Activated gamma-delta T cell (primary cell): ENCODE data around the gene TCF15.
"Not testable (repeated sequence)": the region's sequence is repeated elsewhere in the genome, so short reads cannot be mapped to it uniquely, and the experiment has no call there.

Experiments used
- DNase-seq: peaks from one replicate; lab custom pipeline; 2025; lab: John Stamatoyannopoulos, UW

The TCF15 gene

DNA sequence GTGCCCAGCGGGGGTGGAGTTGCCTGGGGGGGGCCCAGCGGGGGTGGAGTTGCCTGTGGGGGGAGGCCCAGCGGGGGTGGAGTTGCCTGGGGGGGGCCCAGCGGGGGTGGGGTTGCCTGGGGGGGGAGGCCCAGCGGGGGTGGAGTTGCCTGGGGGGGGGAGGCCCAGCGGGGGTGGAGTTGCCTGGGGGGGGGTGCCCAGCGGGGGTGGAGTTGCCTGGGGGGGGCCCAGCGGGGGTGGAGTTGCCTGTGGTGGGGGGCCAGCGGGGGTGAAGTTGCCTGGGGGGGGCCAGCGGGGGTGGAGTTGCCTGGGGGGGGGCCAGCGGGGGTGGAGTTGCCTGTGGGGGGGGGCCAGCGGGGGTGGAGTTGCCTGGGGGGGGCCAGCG is 31.9 kb upstream of the TCF15 start:
- DNase-seq: not testable (repeated sequence)

DNA sequence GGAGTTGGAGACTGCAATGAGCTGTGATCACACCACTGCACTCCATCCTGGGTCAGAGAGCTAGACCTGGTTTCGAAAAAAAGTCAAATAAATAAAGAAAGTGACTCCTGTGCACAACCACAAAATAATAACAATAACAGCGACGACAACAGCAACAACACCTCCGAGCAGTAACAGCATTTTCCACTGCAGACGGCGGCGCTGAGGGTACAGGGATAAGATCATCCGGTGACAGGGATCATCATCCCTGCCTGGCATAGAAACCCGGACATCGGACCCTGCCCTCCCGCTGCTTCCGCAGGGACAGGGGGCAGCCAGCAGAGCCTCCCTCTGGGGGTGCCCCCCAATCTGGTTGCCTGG is 31.4 kb upstream of the TCF15 start:
- no peak for DNase-seq

DNA sequence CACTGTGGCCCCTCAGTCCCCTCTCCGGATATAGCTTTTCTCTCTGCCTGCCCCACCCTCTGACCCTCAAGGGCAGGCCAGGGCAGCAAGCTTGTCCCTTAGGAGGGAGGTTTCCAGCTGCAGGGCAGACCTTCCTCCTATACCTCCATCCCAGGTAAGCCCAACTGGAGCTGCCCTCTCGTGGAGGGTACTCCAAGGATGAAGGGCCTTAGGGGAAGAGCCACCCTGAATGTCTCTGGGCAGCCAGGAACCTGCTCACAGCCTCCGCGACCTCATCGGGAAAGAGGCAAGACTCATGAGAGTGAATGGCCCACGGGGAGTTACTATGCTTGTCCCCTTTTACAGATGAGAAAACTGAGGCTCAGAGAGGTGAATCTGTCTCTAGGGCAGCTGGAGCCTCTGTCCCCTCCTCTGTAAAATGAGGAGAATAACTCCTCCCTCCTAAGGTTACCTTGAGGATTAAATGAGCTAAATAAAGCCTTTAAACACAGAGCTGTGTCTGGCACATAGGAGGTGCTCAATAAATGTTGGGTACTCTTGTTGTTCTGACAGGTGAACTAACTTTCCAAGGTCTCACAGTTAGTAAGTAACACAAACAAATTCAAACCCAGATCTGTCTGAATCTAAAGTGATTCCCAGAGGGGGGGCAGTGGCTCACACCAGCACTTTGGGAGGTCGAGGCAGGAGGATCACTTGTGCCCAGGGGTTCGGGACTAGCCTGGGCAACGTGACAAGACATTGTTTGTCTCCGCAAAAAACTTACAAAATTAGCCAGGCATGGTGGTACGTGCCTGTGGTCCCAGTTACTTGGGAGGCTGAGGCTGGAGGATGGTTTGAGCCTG is 30.8 kb upstream of the TCF15 start:
- DNase-seq: no peak

DNA sequence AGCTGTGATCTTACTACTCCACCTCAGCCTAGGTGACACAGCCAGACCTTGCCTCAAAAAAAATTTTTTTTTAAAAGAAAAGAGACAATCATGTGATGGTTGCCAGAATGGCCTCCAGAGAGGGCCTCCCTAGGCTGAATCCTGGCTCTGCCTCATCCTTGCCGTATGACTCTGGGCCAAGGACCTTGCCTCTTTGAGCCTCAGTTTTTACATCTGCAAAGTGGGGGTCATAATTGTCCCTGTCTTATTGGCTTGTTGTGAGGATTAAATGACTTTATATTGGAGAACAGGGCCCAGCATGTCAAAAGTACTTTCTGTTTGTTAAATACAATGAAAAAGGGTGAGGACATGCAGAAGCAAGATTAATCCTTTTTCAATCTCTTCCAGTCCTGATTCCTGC is 28.5 kb upstream of the TCF15 start:
- no peak for DNase-seq

DNA sequence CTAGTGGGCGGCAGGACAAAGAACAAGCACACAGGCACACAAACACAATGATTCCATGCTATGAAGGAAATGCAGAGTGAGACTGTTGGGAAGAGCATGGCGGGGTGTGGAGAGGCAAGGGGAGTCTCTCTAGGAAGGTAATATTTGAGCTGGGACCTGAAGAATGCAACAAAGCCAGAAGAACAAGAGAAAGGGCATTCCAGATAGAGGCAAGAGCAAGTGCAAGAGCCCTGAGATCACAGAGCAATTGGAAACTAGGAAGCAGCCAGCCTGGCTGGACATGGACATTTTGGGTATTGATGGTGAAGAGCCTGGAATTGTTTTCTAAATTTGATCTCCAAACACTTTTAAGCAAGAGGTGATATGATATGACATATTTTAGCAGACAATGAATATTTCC is 27.4 kb upstream of the TCF15 start:
- DNase-seq: no peak

DNA sequence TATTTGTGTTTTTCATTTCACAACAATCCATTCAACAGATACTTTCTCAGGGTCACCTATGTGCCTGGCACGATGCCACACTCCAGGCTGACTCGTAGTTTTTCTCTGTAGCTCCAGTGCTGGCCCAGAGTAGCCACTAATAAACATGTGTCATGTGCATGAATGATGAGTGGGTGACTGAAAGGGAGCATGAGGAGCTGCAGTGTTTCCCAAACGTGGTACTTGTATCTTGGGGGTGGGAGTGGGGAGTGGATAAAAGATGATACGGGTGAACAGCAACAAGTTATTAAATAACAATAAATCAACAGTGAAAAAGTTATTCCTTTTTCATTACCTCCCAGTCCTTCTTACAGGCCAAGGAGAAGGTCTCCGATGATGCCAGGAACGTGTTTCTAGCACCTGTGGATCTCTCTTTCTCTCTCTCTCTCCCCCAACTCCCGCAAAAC is 25.8 kb upstream of the TCF15 start:
- no peak for DNase-seq

DNA sequence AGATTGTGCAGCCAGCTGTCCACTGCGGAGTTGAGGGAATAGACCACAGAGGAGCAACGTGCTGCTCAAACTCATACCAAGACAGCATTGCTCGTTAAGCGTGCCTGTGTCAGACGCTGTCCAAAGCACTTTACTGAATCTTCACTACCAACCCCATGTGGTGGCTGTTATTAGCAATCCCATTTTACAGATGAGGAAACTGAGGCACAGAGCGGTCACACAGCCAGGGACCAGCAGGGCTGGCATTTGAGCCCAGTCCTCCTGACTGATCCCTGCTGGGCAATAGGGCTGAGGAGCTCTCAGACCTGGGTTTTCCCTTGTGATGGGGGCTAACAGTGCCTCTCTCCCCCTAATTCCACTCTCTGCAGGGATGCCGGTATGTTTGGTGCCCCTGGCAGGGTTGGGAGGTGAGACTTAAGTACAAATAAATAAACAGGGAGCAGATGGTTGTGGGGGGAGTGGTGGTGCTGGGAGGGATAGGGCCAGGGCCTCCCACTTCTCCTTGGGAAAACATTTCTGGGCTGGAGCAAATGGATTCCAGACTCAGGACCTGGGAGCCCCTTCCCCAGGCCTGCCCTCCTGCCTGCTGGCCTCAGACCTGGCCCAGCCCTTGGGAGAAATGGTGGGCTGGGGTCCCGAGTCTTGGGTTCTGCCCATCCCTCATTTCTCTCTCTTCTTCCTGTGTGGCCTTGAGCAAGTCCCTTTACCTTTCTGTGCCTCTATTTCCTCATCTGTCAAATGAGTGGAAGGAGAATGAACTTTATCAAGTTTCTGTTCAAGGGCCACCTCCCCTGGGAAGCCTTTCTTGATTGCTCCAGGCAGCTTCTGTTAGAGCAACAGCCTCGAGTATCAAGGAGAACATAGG is 25.2 kb upstream of the TCF15 start:
- DNase-seq: no peak

DNA sequence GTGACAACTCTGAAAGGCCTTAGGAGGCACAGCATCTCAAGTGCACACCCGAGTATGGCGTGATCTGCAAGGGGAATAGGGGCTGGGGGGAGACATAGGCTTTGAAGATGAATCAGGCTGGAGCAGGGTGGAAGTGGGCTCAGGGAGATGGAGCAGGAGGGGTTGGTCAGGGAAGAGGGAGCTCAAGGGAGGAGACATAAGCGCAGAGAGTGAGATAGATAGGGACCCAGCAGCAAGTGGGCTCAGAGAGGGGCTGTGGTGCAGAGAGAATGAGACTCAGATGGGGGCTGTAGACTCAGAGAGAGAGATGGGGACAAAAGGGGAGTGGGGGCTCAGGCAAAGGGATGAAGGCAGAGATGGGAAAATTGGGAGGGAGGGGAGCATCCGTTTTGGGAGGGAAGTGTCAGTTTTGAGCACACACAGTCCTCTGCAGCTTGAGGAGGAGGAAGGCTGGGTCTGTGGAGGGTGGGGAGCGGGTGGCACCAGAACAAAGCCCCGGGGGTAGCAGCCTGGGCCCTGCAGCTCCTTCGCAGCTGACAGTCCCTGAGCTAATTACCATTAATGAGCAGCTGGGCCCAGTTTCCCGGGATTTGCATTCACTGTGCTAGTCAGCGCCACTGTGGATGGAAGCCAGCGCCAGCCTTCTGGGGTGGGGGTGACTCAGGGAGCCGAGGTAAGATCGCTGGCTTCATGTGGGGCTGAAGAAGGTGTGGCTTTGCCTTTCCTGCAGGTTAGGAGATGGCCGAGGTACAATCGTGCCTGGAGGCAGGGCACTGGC is 24.2 kb upstream of the TCF15 start:
- DNase-seq: no peak

DNA sequence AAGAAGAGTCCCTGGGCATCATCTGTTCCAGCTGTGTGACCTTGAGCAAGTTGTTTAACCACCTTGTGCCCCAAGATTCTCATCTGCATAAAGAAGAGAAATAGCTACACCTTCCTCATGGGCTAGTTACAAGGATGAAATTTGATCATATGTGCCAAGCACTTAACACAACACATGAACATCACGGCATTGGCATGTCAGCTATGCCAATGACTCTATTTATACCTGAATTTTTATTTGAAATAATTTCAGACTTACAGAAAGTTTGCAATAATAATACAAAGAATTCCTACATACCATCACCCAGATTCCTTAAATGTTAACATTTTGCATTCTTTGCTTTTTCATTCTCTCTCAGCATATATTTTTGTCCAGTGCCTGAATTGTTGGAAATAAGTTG is 21.0 kb upstream of the TCF15 start:
- DNase-seq: no peak

DNA sequence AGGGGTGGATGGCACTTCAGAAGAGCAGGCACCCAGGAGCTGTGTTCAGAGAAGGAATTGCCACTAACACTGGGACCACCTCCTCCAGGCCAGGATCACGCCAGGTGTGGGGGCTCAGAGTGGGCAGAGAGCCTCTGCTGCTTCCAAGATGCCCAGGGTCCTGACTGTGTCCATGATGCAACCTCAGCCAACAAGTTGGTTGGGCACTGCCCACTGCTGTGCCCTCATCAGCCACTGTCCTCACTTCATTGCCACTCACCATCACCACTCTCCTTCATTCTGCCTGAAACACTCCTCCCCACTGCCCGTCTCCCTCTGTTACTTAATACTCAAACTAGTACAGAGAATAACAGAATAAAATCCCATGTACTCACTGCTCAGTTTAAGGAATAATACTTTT is 16.5 kb upstream of the TCF15 start:
- no peak for DNase-seq

DNA sequence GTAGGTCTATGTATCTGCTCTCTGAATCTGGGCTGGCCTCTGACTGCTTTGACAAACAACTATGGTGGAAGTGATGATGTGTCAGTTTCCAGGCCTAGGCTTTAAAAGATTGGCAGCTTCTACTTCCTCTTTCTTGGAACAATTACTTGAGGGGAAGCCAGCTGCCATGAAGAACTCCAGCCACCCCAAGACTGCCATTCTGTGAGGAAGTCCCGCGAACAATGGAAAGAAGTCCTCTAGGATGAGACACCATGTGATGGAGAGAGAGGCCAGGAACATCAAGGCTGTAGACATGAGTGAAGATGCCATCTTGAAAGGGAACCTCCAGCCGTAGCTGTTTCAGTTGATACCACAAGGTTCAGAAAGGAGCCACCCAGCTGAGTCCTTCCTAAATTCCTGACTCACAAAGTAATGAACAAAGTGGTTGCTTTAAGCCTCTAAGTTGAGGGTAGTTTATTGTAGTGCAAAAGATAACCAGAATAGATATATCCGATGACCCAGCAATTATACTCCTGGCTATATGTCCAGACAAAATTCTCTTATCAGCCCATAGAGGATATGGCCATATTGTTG is 15.3 kb upstream of the TCF15 start:
- no peak for DNase-seq

DNA sequence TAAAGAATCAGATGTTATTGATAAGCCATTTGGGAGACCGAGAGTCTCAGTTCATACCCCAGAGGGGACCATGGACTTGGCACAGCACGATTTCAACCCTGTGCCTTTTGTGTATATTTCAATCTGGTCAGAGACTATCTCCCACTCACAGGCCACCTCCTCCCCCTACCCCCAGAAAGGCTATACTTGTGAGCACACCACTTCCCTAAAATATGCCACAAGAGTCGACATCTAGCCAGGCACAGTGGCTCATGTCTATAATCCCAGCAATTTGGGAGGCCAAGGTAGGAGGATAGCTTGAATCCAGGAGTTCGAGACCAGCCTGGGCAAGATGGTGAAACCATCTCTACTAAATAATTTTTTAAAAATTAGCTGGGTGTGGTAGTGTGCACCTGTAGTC is 13.6 kb upstream of the TCF15 start:
- no peak for DNase-seq

DNA sequence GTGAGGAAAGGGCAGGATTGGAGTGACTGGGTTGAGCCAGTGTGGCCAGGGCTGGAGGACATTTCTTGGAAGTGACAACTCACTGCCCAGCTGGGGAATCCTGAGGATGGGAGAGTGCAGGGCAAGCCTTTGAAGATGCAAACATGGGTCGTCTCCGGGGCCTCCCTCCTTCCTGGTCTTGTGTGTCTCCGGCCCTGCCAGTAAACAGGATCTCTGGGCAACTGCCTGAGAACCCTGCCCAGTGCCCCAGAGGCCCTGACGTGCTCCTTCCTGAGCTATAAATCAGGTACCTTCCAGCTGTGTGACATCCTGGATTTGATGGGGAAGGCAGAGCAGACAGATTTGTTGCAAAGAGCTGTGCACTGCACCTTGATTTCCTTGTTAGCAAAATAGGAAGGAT is 12.9 kb upstream of the TCF15 start:
- no peak for DNase-seq

DNA sequence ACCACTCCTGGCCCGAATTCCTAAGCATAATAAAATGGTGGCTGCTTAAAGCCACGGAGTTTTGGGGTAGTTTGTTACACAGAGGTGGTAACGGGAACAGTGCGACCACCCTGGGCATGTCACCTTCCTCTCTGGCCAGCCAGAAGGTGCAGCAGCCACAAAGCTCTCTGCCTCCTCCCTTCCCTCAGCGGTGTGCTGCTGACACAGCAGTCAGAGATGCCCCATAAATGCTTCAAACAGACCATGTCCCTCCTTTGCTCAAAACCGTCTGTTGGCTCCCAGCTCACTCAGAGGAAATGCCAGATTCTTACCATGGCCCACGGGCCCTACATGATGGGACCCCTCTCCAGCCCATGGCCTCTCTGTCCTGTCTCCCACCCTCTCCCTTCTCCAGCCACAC is 12.1 kb upstream of the TCF15 start:
- DNase-seq: no peak

DNA sequence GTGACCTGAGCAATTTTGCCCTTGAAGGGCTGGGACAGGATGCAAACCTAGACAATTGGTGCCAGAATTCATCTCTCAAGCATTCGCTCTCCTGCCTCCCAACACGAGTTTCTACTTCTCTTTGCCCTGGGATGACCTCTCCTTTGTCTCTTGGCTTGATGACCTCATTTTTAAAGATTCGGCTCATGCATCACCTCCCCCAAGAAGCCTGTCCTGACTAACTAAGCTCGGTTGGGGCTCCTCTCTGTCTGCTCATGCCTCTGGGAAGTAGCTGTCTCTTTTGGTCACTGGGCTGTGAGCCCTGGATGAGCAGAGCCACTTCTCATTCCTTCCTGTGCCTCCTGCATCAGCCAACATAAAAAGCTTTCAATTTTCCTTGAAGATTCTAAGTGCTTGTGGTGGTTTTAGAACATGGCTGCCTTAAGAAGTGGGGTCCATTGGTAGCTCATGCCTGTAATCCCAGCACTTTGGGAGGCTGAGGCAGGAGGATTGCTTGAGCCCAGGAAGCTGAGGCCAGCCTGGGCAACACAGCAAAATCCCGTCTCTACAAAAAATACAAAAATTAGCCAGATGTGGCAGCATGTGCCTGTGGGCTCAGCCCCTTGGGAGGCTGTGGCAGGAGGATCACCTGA is 11.1 kb upstream of the TCF15 start:
- DNase-seq: no peak

DNA sequence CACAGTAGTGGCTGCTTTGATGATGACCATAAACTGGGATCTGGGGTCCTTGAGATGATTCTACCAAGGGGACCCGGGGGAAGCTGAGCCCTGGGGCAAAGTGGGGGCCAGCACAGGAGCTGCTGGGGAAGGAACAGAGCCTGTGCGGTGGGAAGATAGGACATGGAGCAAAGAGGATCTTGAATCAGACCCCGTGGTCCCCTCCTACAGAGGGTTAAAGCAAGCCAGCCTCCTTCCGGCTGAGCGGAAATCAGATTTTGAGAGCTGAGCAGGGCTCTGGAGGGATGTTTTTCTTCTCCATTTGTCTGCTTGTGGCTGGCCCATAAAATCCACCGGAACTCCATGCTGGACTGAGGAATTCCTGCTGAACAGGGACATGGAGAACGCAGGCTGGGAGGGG is 10.1 kb upstream of the TCF15 start:
- no peak for DNase-seq

DNA sequence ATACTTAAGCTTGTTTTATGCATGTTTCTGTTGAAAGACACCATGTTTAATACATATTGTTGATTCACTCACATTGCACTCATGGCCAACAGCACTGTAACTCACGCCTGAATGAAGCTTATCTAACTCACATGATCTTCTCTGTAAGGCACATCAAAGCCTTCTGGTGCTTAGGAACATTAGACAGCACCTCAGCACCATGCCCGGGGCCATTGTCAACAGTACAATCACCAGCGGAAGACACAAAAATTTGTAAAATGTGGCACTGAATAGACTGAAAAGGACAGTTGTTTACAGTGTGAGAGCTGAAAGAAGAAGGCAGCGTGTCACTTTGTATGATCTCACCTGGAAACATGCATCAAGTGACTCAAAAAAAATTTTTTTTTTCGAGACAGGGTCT is 8.9 kb upstream of the TCF15 start:
- DNase-seq: no peak

DNA sequence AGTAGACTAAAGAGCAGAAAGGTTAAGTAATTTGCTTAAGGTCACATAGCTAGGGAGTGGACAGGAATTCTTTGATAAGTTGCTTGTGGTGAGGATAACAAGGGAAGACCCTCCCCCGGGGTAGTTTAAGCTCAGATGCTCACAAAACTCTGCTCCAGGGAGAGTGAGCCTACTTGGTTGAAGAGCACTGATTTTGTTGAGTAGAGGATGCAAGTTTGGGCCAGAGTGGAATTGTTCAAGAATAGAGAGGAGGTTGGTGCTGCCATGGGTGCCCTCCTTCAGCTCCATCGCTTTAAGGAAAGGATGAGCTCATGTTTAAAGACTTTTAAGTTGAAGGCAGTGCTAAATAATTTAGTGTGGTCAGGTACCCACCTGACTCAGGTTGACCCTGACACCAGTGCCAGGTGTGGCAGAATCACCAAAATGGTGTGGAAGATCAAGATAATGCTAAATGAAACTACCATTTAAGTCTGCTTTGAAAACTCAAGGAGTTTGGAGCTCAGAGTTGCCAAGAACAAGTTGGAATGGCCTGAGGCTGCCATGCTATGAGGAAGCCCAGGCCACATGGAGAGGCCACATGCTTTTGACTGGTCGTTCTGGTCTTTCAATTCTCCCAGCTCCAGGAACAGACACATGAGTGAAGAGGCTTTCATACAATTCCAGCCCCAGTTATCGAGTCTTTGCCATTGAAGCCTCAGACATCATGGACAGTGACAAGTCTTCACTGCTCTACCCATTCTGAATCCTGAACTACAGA is 8.0 kb upstream of the TCF15 start:
- no peak for DNase-seq

DNA sequence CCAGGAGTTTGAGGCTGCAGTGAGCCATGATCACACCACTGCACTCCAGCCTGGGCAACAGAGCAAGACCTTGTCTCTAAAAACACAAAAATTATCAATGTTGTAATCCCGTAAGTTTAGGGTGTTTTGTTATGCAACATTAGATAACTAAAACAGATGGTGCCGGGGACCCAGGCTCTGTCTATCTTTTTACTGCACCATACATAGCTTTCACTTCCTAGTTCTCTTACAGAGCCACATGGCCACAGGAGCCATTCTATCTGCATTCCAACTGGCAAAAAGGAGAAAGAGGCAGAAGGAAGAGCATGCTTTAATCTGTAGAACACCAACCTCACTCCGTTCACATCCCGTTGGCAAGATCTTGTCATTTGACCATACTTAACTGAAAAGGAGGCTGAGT is 5.4 kb upstream of the TCF15 start:
- no peak for DNase-seq

DNA sequence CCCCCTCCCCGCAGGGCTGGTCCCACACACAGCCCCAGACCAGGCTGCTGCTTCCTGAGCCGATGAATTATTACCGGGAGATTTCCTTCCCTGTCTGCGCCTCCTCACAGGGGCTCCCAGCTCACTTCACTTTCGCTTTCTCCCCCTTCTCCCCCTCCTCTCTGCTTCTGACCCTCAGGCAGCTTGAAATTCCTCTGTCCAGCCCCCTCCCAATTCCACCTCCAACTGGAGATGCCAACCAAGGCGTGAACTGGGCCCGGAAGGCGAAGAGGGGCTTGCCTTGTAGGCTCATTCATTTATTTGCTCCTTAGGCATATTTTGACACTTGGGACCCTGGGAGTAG is 1.7 kb upstream of the TCF15 start:
- no peak for DNase-seq
